ENCODE measurements around the gene TRAPPC4.
"Not testable (repeated sequence)": the region's sequence is repeated elsewhere in the genome, so short reads cannot be mapped to it uniquely, and the experiment has no call there.

TRAPPC4 gene, protein sequence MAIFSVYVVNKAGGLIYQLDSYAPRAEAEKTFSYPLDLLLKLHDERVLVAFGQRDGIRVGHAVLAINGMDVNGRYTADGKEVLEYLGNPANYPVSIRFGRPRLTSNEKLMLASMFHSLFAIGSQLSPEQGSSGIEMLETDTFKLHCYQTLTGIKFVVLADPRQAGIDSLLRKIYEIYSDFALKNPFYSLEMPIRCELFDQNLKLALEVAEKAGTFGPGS

DNA sequence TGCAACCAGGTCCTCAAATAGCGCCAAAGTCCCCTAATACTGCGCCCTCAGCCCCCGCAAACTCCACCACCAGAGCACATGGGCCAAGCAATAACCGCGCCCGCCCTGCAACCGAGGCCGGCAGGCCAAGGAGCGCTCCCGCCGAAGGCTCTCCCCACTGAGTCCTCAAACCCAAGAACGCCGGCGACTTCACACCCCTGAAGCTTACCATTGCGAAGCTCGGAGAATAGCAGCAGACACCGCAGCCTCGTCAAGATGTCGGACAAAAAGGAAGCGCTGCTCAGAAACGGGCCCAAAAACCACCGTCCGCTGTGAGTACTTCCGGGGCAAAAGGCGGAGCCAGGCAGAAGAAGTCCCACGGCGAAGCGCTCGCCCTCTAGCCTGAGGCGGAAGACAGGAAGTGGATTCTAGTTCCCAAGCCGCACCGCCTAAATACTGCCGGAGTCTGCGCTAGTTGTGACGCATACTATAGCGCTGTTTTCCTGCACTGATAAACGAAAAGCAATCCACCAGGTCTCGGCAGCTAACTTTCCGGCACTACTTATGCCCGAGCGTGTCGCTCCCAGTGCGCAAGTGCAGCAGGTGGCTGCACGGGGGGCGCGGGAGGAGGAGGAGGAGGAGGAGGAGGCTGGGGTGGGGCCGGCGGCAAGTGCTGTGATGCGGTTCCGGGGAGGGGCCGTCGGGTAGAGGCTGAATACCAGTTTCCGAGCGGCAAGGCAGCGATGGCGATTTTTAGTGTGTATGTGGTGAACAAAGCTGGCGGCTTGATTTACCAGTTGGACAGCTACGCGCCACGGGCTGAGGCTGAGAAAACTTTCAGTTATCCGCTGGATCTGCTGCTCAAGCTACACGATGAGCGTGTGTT lies at the start of gene TRAPPC4, which contains the start of gene RPS25:
TRAPPC4 (plus strand) TSS at position 693 of the 865 bp plus-strand sequence; CDS start at position 723, 30 bp downstream.
RPS25 (minus strand) TSS at position 270 of the 865 bp plus-strand sequence; CDS start at position 211, 59 bp downstream.
- DNase-seq (ENCODE audit: low read depth) = peak; percentile 89

DNA sequence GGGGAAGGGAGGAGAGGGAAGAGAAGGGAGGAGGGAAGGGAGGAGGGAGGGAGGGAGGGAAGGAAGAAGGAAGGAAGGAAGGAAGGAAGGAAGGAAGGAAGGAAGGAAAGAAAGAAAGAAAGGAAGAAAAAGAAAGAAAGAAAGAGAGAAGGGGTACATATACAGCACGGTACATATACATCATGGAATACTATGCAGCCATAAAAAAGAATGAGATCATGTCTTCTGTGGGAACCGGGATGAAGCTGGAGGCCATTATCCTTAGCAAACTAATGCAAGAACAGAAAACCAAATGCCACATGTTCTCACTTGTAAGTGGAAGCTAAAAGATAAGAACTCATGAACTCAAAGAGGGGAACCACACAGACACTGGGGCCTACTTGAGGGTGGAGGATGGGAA lies 49.1 kb upstream of the TRAPPC4 start:
- not testable (repeated sequence) for DNase-seq (ENCODE audit: low read depth)

DNA sequence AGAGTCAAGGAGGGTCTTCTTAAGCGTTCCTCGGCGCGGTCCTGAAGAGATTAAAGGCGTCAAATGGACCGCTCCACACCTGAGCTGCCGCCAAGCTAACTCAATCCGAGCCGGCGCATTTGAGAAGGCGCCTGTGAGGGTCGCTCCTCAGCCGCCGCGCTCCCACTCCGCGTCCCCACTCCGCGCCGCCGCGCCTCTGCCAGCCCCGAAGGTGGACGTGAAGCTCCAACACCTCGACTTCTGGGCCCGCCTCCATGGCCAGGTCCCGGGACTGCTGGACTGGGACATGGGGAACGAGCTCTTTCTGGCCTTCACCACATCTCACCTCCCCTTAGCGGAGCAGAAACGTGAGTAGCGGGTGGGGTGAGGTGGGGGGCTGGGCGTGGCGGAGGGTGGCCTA lies 46.9 kb upstream of the TRAPPC4 start, which contains the start of gene FOXR1:
FOXR1 (plus strand) TSS at position 116 of the 400 bp plus-strand sequence; CDS start at position 287, 171 bp downstream.
- no peak for DNase-seq (ENCODE audit: low read depth)

DNA sequence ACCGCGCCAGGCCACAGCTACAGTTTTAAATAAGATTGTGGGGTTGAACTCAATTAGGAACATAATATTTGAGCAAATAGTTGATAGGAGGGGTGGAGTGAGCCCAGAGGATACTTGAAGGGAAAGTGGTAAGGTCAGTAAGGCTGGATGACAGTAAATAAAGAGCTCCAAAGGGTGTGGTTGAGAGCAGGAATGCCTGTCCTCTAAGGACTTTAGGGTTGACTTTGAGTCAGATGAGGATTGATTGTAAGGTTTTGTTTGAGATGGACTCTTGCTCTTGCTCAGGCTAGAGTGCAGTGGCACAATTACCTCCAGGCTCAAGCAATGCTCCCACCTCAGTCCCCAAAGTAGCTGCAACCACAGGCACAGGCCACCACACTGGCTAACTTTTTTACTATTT lies 44.6 kb upstream of the TRAPPC4 start:
- DNase-seq (ENCODE audit: low read depth) = no peak

DNA sequence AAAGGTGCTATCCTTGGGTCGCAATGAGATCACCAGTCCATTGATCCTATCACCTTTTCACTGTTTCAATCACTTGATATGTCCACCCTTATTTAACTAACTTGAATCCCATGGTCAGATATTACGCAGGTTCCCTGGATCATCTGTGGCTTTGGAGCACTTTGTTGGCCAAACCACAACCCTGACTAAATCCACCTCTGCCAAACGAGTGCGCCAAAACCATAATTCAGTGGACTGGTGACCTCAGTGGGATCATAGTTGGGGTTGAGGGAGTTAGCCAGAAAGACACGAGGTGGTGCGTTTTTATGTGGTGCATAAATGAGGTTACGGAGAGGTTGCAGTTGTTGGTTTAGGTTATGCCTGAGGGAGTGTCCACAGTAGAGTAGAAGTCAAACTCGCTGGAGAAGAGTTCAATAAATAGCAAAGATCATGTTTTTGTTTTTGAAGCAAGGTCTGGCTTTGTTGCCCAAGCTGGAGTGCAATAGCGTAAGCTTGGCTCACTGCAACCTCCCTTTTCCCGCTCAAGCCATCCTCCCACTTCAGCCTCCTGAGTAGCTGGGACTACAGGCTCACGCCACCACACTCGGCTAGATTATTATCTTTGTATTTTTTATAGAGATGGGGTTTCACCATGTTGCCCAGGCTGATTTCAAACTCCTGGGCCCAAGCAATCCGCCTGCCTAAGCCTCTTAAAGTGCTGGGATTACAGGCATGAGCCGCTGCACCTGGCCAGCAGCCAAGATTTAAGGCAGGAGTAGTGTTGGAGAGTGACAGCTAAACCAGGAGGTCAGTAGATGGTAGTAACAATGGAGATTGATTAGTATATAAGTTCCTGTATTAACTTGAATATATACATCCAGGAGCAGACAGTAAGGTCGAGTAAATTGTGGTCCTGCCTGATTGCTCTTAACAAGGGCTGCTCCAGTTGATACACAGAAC lies 42.5 kb upstream of the TRAPPC4 start:
- no peak for DNase-seq (ENCODE audit: low read depth)

DNA sequence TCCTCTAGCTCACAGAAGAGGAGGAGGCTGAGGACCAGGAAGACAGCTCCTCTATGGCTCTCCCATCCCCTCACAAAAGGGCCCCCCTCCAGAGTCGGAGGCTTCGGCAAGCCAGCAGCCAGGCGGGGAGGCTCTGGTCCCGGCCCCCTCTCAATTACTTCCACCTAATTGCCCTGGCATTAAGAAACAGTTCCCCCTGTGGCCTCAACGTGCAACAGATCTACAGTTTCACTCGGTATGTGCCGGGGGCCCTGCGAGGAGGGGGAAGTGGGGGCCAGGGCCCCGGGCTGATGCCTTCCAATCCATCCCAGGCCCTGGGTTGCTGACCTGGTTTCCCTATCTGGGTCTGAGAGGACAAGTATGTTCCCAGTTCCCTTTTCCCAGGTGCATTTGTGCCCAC lies 39.1 kb upstream of the TRAPPC4 start:
- DNase-seq (ENCODE audit: low read depth) = no peak

DNA sequence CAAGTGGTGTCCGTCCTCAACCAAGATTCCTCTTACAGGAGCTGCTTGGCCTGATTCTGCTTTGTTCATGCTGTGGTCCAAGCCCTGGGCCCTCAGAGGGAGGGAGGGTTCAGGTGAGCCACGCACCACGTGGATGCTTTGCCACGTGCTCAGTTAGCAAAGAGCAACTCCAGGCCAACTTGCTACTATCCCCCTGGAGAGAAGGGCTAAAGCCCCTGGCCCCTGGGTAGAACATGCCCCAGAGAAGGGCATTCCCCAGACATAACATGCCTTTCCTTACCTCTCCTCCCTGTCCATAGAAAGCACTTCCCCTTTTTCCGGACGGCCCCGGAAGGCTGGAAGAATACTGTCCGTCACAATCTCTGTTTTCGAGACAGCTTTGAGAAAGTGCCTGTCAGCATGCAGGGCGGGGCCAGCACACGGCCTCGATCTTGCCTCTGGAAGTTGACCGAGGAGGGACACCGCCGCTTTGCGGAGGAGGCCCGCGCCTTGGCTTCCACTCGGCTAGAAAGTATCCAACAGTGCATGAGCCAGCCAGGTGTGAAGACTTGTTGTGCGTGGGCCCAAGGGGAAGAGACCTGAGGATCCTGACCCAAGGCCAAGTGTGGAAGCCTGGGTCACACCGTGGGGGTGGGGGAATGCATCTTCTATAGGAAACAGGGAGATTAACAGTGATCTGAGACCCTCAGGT lies 38.2 kb upstream of the TRAPPC4 start:
- no peak for DNase-seq (ENCODE audit: low read depth)

DNA sequence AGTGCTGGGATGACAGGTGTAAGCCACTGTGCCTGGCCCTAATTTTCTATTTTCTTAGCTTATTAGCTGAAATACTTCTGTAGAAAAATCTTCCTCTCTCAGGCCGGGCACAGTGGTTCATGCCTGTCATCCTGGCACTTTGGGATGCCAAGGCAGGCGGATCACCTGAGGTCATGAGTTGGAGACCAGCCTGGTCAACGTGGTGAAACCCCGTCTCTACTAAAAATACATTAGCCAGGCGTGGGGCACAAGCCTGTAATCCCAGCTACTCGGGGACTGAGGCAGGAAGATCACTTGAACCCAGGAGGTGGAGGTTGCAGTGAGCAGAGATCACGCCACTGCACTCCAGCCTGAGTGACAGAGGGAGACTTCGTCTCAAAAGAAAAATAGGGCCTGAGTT lies 34.2 kb upstream of the TRAPPC4 start:
- not testable (repeated sequence) for DNase-seq (ENCODE audit: low read depth)

DNA sequence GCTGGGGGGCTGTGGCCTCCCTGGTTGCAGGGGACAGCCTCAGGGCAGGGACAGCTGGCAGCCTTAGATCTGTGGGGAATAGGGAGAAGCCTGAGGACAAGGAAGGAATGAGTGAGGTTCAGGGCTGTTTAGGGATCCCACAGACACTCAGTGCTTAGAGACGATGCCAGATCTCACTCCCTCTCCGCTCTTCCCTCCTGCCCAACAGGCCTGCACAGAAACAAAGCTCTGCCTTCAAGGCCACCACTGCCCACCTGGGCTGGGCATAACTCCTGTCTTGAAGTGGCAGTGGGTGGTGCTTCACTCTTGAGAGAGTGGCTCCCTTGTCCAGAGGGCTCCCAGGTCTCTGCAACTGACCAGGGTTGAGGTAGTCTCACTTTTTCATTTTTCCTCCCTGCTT lies 33.7 kb upstream of the TRAPPC4 start:
- no peak for DNase-seq (ENCODE audit: low read depth)

DNA sequence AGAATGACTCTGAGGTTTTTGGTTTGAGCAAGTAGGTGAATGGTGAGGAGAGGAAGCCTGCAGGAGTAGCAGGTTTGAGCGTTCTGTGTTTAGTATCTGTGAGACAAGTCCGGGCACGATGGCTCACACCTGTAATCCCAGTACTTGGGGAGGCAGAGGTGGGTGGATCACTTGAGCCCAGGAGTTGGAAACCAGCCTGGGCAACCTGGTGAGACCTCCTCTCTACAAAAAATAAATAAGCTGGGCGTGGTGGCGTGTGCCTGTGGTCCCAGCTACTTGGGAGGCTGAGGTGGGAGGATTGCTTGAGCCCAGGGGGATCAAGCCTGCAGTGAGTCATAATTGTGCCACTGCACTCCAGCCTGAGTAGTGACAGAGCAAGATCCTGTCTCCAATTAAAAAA lies 30.3 kb upstream of the TRAPPC4 start:
- no peak for DNase-seq (ENCODE audit: low read depth)

DNA sequence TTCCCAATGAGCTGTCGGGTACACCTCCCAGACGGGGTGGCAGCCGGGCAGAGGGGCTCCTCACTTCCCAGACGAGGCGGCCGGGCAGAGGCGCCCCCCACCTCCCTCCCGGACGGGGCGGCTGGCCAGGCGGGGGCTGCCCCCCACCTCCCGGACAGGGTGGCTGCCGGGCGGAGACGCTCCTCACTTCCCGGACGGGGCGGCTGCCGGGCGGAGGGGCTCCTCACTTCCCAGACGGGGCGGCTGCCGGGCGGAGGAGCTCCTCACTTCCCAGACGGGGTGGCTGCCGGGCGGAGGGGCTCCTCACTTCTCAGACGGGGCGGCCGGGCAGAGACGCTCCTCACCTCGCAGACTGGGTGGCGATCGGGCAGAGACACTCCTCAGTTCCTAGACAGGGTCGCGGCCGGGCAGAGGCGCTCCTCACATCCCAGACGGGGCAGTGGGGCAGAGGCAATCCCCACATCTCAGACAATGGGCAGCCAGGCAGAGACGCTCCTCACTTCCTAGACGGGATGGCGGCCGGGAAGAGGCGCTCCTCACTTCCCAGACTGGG lies 27.0 kb upstream of the TRAPPC4 start:
- DNase-seq (ENCODE audit: low read depth) = not testable (repeated sequence)

DNA sequence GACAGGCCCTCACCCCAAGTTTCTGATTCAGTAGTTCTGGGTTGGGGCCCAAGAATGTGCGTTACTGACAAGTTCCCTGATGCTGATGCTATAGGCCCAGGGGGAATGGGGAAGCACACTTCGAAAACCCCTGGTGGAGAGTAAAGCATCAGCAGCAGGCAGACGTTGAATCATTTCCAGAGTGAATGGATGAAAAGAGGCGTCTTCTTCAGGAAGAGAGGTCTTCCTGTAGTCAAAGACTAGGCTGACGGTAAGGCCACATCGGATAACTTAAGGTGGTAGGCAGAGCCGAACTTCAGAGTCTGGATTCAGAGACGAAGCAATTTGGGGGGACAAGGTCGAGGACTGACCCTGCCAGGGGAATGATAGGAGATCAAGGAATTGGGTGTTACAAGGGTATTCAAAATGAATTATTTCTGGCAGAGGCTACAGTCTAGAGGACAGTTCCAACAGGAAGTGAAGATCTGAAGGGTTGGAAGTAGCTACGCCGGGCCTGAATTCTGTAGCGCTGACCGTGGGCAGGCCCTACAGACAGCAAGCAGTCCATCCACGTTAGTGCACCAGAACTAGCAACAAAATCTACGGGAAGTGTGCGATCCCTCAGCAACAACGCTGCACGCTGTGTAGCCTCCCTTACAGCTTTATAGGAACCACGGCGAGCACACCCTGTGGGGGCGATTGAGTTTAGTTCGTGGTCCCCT lies 21.5 kb upstream of the TRAPPC4 start:
- peak; percentile 19 for DNase-seq (ENCODE audit: low read depth)

DNA sequence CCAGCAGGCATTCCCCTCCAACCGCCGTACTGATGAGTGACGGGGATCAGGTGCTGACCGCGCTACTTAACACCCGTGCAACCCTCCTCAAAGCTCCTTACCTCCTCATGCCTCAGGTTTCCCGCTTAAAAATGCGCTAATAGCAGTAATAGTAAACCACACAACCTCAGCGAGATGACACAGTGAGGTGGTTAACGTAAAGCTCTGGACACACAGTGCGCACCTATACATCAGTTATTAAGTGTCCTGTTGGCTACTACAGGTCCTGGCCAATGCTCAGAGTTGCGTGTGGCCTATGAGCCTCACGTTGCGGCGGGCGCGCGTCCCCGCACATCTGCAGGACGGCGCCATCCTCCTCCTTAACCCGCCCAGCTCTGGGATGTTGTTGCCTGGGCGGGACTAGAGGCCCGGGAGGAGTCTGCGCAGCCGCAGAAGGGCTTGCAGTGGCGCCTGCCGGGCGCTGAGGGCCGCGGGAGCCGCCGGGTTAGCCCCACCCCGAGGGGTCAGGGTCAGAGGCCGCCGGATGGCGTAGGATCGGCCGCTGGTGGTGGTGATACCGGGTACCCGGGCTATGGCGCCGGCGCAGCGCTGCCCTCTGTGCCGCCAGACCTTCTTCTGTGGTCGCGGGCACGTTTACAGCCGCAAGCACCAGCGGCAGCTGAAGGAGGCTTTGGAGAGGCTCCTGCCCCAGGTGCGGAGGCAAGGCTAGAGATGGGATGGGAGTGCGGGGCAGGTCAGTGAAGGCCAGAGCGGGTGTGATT lies 20.8 kb upstream of the TRAPPC4 start, which contains the start of gene CENATAC:
CENATAC (plus strand) TSS at position 512 of the 761 bp plus-strand sequence; CDS start at position 572, 60 bp downstream.
- peak; percentile 97 for DNase-seq (ENCODE audit: low read depth)

DNA sequence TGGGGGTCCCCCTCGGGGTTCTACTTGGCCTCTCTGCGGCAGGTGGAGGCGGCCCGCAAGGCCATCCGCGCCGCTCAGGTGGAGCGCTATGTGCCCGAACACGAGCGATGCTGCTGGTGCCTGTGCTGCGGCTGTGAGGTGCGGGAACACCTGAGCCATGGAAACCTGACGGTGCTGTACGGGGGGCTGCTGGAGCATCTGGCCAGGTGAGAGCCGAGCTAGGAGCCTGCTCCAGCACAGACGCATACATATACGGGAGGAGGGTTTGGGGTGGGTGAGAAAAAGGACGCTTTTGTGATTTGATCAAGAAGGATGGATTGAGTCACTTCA lies 20.2 kb upstream of the TRAPPC4 start:
- no peak for DNase-seq (ENCODE audit: low read depth)

DNA sequence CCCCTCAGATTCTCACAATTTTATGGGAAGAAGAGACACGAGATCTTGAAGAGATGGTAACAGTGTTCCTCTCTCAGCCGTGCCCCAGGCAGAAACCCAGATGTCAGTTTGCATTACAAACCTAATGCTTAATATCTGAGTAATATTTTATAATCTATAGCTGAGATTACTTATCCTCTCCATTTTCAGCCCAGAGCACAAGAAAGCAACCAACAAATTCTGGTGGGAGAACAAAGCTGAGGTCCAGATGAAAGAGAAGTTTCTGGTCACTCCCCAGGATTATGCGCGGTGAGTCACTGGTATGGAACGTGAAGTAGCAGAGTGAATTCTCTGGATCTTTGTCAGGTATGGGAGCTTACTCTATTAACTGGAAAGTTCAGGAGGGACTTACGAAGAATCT lies 19.7 kb upstream of the TRAPPC4 start:
- no peak for DNase-seq (ENCODE audit: low read depth)

DNA sequence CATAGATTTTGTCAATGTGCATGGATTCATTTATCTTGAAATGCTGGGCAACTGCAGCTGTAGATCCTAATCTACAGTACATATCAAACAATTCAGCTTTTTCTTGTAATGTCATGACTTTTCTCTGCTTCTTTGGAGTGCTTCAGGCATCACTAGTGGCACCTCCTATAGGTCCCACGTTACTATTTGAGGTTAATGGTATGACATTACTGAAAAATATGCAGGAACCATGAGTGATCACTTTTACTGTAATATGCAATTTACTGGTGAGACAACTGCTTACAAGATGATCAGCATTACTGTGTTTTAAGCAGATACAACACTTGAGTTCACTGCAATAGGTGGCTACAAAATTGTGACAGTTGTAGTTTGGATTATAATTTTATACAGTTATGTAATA lies 17.7 kb upstream of the TRAPPC4 start:
- DNase-seq (ENCODE audit: low read depth) = no peak

DNA sequence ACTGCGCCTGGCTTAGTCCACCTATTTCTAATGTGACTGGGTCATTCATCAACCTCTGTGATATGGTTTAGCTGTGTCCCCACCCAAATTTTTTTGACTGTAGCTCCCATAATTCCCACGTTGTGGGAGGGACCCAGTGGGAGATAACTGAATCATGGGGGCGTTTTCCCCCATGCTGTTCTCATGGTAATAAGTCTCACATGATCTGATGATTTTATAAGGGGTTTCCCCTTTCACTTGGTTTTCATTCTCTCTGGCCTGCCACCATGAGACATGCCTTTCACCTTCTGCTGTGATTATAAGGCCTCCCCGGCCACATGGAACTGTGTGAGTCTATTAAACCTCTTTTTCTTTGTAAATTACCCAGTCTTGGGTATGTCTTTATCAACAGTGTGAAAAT lies 11.9 kb upstream of the TRAPPC4 start:
- no peak for DNase-seq (ENCODE audit: low read depth)

DNA sequence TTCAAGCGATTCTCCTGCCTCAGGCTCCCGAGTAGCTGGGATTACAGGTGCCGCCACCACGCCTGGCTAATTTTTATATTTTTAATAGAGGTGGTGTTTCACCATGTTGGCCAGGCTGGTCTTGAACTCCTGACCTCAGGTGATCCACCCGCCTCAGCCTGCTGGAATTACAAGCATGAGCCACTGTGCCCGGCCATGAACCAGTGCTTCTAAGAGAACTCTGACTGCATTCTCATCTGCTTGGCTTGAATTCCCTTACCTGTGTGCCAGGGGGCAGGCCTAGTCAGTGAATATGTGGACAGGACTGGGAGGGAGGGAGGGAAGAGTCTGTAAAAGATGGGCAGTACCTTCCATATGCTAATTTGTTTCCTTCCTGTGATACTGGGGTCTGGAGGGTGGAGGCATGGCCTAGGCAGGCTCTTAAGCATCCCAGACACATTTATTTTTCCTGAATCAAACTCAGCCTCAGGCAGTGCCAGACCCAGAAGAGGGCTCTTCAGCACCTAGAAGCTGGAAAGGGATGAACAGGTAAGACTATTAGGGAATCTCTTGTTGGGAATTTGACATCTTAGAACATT lies 7.0 kb upstream of the TRAPPC4 start:
- no peak for DNase-seq (ENCODE audit: low read depth)

DNA sequence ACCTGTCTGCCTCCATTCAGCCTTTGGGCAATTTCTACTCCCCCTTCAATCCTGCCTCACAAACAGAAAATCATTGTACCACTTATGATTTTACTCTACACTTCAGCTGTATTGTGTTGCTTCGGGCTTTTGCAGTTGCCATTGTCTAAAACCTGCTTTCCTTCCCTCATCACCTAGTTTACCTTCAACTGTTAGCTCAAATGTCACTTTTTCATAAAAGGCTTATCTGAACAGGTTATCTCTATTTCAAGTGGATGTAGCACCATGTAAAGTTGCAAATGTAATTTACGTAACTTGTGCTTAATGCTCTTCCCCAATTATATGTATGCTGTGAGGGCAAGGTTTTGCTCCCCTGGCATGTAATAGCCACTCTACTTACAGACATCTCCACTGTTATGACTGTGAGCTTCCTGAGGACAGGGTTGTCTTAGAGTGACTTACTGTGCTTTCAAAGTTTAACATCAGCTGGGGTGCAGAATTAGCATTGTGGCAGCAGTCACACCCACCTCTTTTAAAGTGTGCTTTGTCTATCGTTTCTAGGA lies 5.9 kb upstream of the TRAPPC4 start:
- no peak for DNase-seq (ENCODE audit: low read depth)

Data from activated T-helper 9 cell treated with anti-CD3 and anti-CD28 coated beads, Interleukin-2, amount 50 U/mL, for 16 hours (primary cell).